Gastroesophageal sphincter (tissue), 4 donors: Measurements from ENCODE around the gene HIVEP3. TPM values are rescaled to one million over a fixed set of nuclear protein-coding genes. Genes with fewer than 3 reads are reported as not detected.

Experiments used
- ATAC-seq: fragments of 150-250 bp; one replicate; pipeline ENCODE4 v1.9.1; 2016; ENCODE audit warnings: mild to moderate bottlenecking, moderate library complexity
- H3K27ac ChIP-seq, 4 donors: fragments of 200-600 bp; sonication (generic) in 3 of 4; 1 replicate in 3 of 4; 2 replicates in 1 of 4; pipeline ENCODE4 v1.5.1; 2016 to 2019
- H3K27me3 ChIP-seq: fragments of 200-600 bp; sonication (generic); one replicate; pipeline ENCODE4 v1.5.1; 2019
- H3K36me3 ChIP-seq, 2 donors: fragments of 200-600 bp; sonication (generic); one replicate each; pipeline ENCODE4 v1.5.1; 2019; ENCODE audit warnings: control low read depth in 1 of 2
- H3K4me1 ChIP-seq, 3 donors: fragments of 200-600 bp; sonication (generic); 1 replicate in 2 of 3; 2 replicates in 1 of 3; pipeline ENCODE4 v1.5.1; 2016 to 2019; ENCODE audit warnings: control low read depth in 2 of 3
- H3K4me3 ChIP-seq, 2 donors: fragments of 200-600 bp; sonication (generic); one replicate each; pipeline ENCODE4 v1.5.1; 2019; ENCODE audit warnings: mild to moderate bottlenecking in 1 of 2, moderate library complexity in 1 of 2
- H3K9me3 ChIP-seq, 3 donors: fragments of 200-600 bp; sonication (generic); one replicate each; pipeline ENCODE4 v1.5.1; 2017 to 2019; ENCODE audit warnings: control low read depth in 2 of 3
- EP300 ChIP-seq: sonication (generic); formaldehyde crosslinking; IDR thresholded peaks from one replicate; pipeline ENCODE4 v1.6.1; 2017; ENCODE audit warnings: antibody characterized with exemption, mild to moderate bottlenecking
- POLR2A ChIP-seq, 2 donors: fragments of 450-650 bp; IDR thresholded peaks; one replicate each; pipeline ENCODE4 v1.6.1; 2017; ENCODE audit warnings: antibody characterized with exemption in 2 of 2, mild to moderate bottlenecking in 2 of 2, moderate library complexity in 1 of 2
- POLR2AphosphoS5 ChIP-seq: sonication (generic); formaldehyde crosslinking; IDR thresholded peaks from one replicate; pipeline ENCODE4 v1.6.1; 2017; ENCODE audit warnings: antibody characterized with exemption
- WGBS, 2 donors: methylation state at CpG; one replicate each; pipeline ENCODE4 v1.1.5; 2018; ENCODE audit warnings: low coverage in 1 of 2; 5-methylcytosine and 5-hydroxymethylcytosine counted together
- total RNA-seq, 4 donors: library from RNA; depleted of rRNA; stranded (reverse); fragments of >200 nt; gene quantifications; one replicate each; pipeline ENCODE4 v1.1.0, GENCODE V29; 2016
- TF ChIP-seq, protein P1 (sequence below), 4 experiments: fragments of 200-600 bp in 2 of 4; fragments of 450-650 bp in 2 of 4; sonication (generic) in 1 of 4; IDR thresholded peaks; one replicate each; pipeline ENCODE4 v1.5.1; 2017 to 2019; ENCODE audit warnings: antibody characterized with exemption in 4 of 4, mild to moderate bottlenecking in 2 of 4, moderate library complexity in 2 of 4

HIVEP3 gene
- total RNA-seq, 4 donors from 2014 or later = 1.9 to 3.8 (median 2.8) TPM

DNA sequence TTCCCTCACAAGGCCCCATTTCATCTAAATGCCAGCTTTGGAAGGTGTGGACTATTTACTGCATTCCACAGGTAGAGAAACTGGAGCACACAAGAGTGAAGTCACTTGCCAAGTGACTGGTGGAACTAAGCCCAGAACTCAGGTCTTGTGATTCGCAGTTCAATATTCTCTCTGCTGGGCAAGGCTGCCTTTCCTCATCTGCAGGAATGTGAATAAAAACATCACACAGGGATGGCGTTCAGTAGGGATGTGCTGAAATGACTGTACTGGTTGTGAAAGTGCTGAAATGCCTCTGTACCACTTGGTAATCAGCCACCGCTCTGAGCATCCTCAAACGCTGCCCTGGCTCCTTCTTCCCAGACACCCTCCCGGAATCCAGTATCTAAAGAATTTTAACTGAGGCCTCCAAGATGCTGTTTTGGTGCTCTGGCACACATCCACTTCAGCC lies 145.6 kb downstream of the HIVEP3 start:
- WGBS, 2 donors = 50 to 77% methylated on average over 2 to 3 of the region's 5 CpGs

DNA sequence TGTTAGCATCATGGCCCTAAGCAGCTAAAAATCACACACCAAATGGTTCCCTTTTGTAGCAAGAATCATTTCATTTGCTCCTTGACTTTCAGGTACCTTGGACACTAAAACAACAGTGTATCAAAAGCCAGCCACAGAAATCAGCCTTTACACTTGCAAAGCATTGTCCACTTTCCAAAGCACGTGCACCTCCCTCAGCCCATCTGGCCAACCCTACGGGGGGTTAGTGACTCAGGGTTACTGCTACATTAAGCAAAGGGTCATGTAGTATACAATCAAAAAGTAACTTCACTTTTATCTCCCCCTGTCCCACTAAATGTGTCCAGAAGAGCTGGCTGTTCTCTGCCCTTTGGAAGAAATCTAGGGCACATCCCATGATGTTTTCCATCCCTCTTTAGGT lies 149.7 kb downstream of the HIVEP3 start:
- no peak for ATAC-seq
- Histone ChIP-seq H3K4me3 (no peak overlapping the region), H3K27ac (no peak overlapping the region), H3K27me3 (no peaks in the 10 kb centered on the region), H3K9me3 (no peaks in the 10 kb centered on the region), H3K4me1 (peaks cover 0 to 47% (median 0%) of the 10 kb centered on the region in 3 donors), H3K36me3 (no peaks in the 10 kb centered on the region)
- WGBS, 2 donors = 75% methylated on average over 2 of the region's 2 CpGs; no CpG with 5 or more reads in 1 of the 2 donors
- TF ChIP-seq POLR2A (IDR thresholded peaks at IDR 0.05) (no peak), EP300 (no peak), POLR2AphosphoS5 (no peak)
- TF ChIP-seq, protein P1, sequence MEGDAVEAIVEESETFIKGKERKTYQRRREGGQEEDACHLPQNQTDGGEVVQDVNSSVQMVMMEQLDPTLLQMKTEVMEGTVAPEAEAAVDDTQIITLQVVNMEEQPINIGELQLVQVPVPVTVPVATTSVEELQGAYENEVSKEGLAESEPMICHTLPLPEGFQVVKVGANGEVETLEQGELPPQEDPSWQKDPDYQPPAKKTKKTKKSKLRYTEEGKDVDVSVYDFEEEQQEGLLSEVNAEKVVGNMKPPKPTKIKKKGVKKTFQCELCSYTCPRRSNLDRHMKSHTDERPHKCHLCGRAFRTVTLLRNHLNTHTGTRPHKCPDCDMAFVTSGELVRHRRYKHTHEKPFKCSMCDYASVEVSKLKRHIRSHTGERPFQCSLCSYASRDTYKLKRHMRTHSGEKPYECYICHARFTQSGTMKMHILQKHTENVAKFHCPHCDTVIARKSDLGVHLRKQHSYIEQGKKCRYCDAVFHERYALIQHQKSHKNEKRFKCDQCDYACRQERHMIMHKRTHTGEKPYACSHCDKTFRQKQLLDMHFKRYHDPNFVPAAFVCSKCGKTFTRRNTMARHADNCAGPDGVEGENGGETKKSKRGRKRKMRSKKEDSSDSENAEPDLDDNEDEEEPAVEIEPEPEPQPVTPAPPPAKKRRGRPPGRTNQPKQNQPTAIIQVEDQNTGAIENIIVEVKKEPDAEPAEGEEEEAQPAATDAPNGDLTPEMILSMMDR (IDR thresholded peaks at IDR 0.05) = no peak

More for the DNA sequence above, 145.6 kb downstream of the HIVEP3 start:
- Histone ChIP-seq H3K27ac (no peak overlapping the region), H3K9me3 (no peaks in the 10 kb centered on the region), H3K36me3 (no peaks in the 10 kb centered on the region), H3K27me3 (no peaks in the 10 kb centered on the region), H3K4me3 (no peak overlapping the region), H3K4me1 (peaks cover 0 to 32% (median 0%) of the 10 kb centered on the region in 3 donors)
- TF ChIP-seq POLR2A (IDR thresholded peaks at IDR 0.05) = no peak
- peak; percentile 72 for ATAC-seq

DNA sequence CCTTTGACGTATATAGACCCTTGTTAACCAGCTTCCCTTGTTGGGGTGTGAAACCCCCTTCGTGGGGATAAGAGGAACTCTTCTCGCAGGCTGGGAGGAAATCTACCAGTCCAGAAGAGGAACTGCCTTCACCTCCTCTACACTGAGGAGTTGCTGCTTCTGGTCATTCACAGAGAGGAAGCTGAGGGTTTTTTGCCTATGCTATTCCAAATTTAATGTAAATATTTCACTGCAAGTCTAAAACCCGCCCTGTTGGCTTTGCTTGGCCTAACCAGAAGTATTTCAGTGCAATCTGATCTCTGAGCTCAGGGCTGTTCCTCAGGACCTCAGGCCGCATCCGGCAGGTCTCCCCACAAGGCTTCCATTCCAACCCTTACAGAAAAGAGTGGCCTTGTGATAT lies 150.1 kb downstream of the HIVEP3 start:
- Histone ChIP-seq H3K36me3 (no peaks in the 10 kb centered on the region), H3K4me1 (peaks cover 0 to 45% (median 0%) of the 10 kb centered on the region in 3 donors), H3K27me3 (no peaks in the 10 kb centered on the region), H3K4me3 (no peak overlapping the region), H3K9me3 (no peaks in the 10 kb centered on the region), H3K27ac (peak overlapping the region in 1 of 4 donors; percentile 36)
- ATAC-seq = no peak
- TF ChIP-seq POLR2AphosphoS5 (no peak), EP300 (no peak), POLR2A (IDR thresholded peaks at IDR 0.05) (no peak)
- TF ChIP-seq, protein P1 (IDR thresholded peaks at IDR 0.05) = no peak
- 60 to 62% methylated on average over 3 of the region's 6 CpGs for WGBS, 2 donors

DNA sequence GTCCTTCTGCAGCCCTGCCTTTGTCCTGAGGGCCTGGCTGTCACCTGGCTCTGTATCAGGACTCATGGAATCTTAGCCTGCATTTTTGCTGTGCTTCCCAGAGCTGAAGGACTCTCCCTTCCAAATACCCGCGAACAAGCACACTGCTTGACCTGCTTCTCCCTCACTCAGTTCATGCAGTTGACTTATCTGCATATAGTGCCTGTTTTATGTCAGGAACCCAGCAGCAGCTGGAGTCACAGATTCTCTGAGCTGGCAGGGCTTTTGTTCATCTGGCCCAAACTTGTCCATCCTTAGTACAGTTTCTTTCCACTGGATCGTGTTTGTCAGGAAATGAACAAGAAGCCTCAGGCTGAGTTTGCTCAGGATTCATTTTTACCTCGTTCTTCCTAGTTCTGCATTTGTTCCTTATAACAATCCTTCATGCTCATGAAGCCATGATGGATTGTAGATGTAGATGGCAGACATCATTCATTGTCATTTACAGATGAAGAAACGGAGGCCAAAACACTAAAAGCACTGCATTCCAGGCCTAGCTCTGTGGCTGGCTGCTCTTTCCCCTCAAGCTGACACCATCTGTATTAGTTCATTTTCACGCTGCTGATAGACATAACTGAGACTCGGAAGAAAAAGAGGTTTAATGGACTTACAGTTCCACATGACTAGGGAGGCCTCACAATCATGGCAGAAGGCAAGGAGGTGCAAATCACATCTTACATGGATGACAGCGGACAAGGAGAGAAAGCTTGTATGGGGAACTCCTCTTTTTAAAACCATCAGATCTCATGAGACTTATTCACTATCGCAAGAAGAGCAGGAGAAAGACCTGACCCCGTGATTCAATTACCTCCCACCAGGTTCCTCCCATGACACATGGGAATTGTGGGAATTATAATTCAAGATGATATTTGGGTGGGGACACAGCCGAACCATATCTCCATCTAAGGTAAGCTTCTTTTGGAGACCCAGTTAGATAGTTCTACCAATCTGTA lies 150.9 kb downstream of the HIVEP3 start:
- no peak for TF ChIP-seq EP300
- no peak for TF ChIP-seq POLR2A (IDR thresholded peaks at IDR 0.05)
- TF ChIP-seq, protein P1 (IDR thresholded peaks at IDR 0.05) = no peak
- no peak for TF ChIP-seq POLR2AphosphoS5
- ATAC-seq = no peak
- WGBS, 2 donors = 39 to 47% methylated on average over 9 to 10 of the region's 11 CpGs
- Histone ChIP-seq H3K9me3 (no peaks in the 10 kb centered on the region), H3K27ac (peak overlapping the region in 1 of 4 donors; percentile 36), H3K4me1 (peaks cover 0 to 38% (median 0%) of the 10 kb centered on the region in 3 donors), H3K4me3 (no peak overlapping the region), H3K36me3 (no peaks in the 10 kb centered on the region), H3K27me3 (no peaks in the 10 kb centered on the region)

DNA sequence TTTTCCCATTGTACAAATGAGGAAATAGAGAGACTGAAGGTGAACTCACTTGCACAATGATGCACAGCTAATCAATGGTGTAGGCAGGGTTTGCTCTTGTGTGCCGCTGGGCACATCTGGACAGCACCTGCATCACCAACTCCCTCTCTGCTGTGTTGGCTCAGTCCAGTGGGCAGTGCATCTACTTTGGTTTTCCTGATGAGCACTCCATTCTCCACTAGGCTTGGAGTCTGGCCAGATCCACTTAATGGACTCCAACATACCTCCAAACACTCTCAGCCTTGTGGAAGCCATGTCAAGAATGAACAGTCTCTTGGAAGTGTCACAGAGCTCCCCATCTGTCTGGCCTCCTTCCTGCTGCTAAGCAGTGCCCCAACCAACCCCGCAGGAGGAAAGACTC lies 152.2 kb downstream of the HIVEP3 start:
- Histone ChIP-seq H3K4me3 (no peak overlapping the region), H3K4me1 (peaks cover 0 to 28% (median 0%) of the 10 kb centered on the region in 3 donors), H3K36me3 (no peaks in the 10 kb centered on the region), H3K27me3 (no peaks in the 10 kb centered on the region), H3K9me3 (no peaks in the 10 kb centered on the region), H3K27ac (peak overlapping the region in 1 of 4 donors; percentile 36)
- TF ChIP-seq, protein P1 (IDR thresholded peaks at IDR 0.05) = no peak
- TF ChIP-seq POLR2AphosphoS5 (no peak), POLR2A (IDR thresholded peaks at IDR 0.05) (no peak), EP300 (no peak)
- 56 to 100% methylated on average over 1 of the region's 2 CpGs for WGBS, 2 donors
- ATAC-seq = no peak
